Fibroblast of the aortic adventitia (primary cell): ENCODE results near the gene S100A10. TPM values are rescaled to one million over a fixed set of nuclear protein-coding genes. Genes with fewer than 3 reads are reported as not detected.
A peak's percentile ranks its signal among the peaks of the same experiment; 100 is the strongest.

ENCODE experiments used
- DNase-seq: peaks from one replicate; pipeline ENCODE4 v3.0.0-alpha.2; 2010; ENCODE audit warnings: low read depth
- H3K4me3 ChIP-seq: 2 replicates; pipeline ENCODE4 v1.5.1; 2011; ENCODE audit warnings: low read depth, mild to moderate bottlenecking, control low read depth, low read length, moderate library complexity
- total RNA-seq: library from RNA; depleted of rRNA; stranded (reverse); fragments of >200 nt; gene quantifications from 2 replicates; pipeline ENCODE4 v1.2.3, GENCODE V29; 2012; ENCODE audit warnings: low replicate concordance
- TF ChIP-seq, protein P1 (sequence below): IDR thresholded peaks from 2 replicates; pipeline ENCODE4 v1.5.1; 2011; ENCODE audit warnings: mild to moderate bottlenecking, low read length, control low read depth, inconsistent platforms; ENCODE audit not compliant: insufficient read depth

S100A10 gene
- total RNA-seq, 1 donor: 340 TPM

DNA sequence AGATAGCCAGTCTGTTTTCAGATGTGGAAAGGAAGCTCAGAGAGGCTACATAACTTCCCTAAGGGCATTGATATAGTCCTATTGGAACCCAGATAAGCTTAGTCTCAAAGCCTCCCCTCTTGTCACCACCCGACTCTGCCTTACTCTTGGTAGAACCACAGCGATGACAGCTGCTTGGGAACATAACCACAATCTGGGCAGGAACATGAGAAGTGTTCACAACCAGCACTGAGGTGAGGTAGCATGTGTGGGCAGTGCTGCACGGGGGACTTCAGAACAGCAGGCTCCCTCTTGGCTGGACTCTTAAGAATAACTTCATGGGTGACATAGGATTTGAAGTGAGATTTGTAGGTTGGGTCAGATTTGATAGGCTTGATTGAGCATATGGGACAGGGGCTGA lies 9.3 kb upstream of the S100A10 start:
- TF ChIP-seq, protein P1, sequence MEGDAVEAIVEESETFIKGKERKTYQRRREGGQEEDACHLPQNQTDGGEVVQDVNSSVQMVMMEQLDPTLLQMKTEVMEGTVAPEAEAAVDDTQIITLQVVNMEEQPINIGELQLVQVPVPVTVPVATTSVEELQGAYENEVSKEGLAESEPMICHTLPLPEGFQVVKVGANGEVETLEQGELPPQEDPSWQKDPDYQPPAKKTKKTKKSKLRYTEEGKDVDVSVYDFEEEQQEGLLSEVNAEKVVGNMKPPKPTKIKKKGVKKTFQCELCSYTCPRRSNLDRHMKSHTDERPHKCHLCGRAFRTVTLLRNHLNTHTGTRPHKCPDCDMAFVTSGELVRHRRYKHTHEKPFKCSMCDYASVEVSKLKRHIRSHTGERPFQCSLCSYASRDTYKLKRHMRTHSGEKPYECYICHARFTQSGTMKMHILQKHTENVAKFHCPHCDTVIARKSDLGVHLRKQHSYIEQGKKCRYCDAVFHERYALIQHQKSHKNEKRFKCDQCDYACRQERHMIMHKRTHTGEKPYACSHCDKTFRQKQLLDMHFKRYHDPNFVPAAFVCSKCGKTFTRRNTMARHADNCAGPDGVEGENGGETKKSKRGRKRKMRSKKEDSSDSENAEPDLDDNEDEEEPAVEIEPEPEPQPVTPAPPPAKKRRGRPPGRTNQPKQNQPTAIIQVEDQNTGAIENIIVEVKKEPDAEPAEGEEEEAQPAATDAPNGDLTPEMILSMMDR: no peak
- DNase-seq: no peak
- no peak overlapping the region for H3K4me3 ChIP-seq

DNA sequence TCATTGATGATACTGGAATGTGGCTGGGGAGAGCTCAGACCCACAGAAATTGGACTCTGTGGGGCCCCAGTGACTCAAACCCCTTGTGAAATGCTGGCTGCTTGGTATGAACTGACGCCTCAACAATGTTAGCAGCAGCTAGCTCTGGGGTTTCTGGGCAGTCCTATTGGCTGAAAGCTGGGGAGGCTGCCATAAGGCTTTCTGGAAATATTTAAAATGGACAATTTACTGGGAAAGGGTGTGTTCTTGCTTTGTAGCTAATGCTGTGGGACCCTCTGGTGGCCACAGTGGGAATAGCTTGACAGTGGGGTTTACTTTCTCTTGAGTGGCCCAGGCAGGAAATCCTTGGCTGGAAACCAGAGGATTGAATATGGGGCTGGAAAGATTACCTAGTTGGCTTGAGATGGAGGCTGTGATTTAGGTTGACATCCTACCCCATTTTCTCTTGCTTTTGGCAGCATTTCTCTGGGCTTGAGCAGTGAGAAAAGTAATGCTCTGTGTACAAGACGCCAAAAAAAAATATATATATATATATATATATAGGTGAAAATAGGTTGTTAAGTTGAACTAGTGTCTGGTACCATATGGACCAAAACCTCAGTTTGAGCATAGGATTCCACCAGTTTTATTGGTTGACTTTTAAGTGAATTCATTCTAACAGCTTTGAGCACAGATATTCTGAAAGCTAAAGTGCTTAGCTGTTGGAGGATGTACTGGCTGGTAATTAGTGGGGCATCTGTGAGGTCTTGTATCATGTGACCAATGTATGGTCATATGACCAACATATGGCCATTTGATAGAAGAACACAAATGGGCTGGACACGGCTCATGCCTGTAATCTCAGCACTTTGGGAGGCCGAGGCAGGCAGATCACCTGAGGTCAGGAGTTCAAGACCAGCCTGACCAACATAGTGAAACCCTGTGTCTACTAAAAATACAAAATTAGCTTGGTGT lies 8.2 kb upstream of the S100A10 start:
- TF ChIP-seq, protein P1: peak; percentile 96
- no peak overlapping the region for H3K4me3 ChIP-seq
- peak; percentile 99 for DNase-seq

DNA sequence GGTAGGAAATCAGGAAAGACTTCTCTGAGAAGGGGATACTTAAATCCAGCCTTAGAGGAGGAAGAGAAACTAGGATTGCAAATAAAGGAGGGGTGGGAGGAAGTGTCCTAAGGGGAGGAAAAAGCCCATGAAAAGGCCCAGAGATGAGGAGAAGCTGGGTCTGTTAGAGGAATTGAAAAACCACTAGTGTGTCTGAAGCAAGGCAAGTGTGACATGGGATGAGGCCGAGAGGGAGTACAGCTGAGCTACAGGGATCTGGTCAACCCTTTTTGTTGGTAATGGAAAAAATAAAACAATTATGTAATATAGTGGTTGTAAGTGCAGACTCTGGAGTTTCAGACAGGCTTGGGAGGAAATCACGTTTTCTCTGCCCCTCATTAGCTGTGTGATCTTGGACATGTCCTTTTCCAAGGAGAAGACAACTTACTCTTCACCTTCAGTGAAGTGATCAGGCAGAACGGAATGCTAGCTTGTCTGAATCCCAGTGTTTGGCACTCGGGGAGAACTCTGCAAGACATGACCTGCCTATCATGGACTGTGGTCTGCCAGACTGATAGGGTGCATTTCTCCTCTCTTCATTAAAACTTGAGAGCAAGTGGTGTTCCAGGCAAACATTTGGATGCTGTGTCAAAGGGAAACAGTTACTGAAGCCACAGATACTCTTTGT lies 7.4 kb upstream of the S100A10 start:
- DNase-seq: no peak
- TF ChIP-seq, protein P1: no peak
- no peak overlapping the region for H3K4me3 ChIP-seq

DNA sequence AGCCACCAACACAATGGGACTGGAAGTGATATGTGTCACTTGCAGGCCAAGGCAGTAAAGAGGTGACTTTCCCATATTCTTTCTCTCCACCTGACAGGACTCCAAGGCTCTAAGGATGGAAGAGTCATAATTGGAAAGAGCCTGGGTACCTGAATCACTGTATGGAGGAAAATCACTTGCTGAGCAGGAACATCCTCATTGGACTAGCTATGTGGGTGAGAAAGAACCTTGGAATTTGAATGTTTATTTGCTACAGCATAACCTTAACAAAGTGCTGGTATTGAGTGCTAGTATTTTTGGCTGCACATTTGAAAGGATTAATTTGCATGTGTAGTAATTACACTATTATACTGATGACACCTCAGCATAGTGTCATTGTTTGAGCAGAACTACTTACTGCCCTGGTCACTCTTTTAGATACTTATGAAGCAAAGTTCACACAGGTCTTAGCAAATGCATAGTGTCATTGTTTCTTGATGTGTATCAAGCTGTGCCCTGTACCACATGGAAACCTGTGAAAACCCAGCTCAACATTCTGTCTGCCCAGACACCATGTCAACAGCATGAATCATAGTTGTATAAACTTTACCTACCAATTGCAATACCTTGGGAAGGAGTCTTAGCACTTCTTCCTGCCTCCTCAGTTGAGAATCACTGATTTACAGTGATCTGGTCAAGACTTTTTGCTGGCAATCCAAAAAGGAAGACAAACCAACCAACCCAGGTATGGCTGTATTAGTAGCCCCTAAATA lies 5.1 kb upstream of the S100A10 start:
- no peak overlapping the region for H3K4me3 ChIP-seq
- DNase-seq: no peak

DNA sequence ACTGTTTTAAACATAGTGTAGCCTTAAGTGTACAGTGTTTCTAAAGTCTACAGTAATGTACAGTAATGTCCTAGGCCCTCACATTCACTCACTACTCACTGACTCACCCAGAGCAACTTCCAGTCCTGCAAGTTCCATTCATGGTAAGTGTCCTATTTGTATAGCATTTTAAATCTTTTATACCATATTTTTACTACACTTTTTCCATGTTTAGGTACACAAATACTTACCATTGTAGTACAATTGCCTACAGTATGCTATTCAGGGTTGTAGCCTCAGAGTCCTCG lies 3.6 kb upstream of the S100A10 start:
- no peak overlapping the region for H3K4me3 ChIP-seq
- no peak for DNase-seq
- TF ChIP-seq, protein P1: no peak

More for the DNA sequence above, 5.1 kb upstream of the S100A10 start:
- TF ChIP-seq, protein P1: no peak

DNA sequence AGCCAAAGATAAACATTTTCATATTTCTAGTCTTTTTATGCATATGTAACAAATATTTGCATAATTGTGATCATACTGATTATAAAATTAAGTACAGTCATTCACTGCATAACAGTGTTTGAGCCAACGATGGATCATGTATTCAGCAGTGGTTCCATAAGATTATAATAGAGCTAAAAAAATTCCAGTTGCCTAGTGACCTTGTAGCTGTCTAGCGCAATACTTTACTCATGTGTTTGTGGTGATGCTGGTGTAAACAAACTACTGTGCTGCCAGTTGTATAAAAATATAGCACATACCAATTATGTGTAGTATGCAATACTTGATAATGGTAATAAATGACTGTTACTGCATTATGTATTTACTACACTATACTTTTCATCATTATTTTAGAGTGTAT lies 2.1 kb upstream of the S100A10 start:
- TF ChIP-seq, protein P1: no peak
- DNase-seq: no peak

More for the DNA sequence above, 2.1 kb upstream of the S100A10 start:
- H3K4me3 ChIP-seq: no peak overlapping the region
